SW480 (cell line): ENCODE data around the gene THOC6.

Experiments used
- DNase-seq: peaks from one replicate; pipeline ENCODE4 v3.0.0-alpha.2; 2016; ENCODE audit warnings: low spot score

THOC6 gene

DNA sequence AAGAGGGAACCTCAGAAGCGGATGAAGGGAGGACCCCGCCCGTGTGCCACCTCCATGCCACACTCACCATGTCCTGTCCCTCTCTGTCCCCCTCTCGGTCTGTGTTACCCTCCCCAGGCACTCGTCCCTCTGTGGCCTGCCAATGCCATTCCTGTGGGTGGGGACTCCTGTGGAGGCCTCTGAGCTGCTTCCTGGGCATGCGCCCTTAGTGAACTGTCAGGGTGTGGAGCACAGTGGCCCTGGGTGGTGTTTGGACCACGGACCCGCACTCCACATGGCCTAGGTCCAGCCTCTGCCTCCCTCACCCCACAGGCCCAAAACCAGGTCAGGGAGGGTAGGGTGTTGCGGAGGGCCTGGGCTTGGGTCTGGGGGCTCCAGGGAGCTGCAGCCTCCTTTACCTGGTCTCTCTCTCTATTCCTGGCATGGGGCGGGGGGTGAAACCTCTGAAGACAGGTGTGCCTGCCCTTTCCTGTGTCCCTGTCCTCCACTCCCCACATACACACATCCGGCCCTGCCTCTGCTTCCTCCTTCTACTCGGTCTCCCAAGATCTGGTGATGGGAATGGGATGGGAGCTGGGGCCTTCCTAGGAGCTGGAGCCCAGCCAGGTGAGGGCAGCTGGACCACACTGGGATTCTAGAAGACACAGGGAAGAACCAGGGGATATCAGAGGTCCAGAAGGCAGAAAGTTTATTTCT lies 32.1 kb upstream of the THOC6 start:
- DNase-seq, result peak; percentile 78

DNA sequence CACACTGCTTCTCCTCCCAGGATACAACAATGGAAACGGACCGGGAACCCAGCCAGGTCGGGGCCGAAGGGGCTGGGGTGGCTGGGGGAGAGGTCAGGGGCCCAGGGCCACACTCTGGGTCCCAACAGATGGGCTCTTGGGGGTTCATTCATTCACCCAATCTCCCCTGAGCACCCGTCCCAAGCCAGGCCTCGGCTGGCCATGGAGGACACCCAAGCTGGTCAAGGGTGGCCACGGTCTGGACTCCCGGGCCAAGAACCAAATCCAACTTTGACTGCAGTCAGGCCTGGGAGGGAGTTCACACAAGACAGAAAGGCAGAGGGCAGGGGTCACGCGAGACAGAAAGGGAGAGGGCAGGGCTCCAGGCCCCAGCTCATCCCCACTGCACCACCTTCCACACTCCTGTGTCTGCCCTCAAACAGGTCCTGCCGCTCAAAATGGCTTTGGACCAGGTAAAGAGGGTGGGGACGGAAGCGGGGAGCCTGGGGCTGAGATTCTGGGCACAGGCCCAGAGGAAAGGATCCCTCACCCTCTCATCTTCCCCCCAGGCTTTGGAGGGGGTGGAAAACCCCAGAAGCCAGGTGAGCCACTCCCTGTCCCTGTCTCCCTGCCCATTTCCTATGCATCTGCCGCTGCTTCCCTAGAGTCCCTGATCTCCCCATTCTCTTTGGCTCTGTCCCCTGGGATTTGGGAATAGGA lies 31.3 kb upstream of the THOC6 start:
- no peak for DNase-seq

DNA sequence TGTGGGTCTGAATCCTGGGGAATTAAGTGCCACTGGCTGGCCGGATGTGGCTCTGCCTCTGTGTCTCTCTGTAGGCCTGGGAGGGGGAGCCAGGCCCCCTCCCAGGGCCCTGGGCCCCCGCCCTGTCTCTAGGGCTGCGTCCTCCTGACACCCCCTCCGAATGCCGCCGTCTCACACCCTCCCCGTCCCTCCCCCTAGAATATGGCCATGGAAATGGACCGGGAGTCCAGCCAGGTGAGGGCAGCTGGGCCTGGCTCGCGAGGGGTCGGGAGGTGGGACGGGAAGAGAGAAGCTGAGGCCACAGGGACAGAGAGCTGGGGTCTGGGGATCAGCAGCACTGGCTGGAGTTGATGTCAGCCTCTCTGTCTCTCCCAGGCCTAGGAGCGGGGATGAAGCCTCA lies 27.5 kb upstream of the THOC6 start:
- no peak for DNase-seq

DNA sequence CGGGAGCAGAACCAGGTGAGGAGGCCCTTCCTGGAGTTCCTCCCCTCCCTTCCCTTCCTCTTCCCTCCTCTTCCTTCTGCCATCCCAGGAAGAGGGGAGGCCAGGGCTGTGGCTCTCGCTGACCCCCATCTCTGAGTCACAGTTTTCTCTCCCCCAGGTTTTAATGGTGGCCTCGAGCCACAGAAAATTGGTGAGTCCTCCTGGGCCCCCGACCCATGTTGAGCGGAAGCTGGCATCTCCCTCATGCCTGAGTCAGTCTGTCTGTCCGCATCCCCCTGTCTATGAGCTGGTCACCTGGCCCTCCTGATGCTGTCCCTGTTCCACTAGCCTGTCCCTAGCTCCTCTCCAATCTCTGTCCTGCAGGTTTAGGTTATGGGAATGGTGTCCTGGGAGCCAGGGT lies 23.9 kb upstream of the THOC6 start:
- DNase-seq, result no peak

DNA sequence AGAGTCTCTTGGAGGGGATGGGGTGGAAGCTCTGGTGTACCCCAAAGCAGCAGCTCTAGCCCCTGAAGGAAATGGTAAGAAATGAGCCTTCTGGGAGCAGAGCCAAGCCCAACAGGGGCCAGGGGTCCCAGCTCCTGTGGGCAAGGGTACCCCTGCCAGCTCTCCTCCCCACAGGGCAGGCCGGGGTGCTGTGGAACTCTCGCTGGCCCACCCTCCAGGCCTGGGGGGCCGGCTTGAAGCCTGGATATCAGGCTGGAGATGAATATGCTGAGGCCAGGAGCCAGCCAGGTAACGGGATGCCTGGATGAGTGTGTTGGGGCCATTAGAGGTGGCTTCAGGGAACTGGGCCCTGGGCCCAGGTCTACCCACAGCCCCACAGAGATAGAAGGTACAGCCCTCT lies 23.3 kb upstream of the THOC6 start:
- DNase-seq, result no peak

DNA sequence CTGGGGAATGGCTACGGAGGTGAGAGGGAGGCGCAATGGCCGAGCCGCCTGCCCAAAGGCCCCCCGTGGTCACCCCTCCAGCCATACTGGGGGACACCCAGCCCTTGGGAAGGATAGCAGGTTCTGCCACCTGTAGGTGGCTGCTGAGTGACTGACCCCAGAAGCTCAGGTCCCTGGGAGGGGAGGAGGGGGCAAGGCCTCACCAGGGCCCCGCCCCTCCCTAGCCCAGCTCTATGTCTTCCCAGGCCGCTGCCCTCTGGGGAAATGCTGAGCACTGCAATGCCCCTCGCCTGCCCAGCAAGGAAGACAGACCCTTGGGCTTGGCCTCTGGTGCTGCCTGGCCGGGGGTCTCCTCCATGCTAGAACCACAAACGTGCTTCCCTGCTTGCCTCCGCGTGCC lies 22.5 kb upstream of the THOC6 start:
- DNase-seq, result no peak

DNA sequence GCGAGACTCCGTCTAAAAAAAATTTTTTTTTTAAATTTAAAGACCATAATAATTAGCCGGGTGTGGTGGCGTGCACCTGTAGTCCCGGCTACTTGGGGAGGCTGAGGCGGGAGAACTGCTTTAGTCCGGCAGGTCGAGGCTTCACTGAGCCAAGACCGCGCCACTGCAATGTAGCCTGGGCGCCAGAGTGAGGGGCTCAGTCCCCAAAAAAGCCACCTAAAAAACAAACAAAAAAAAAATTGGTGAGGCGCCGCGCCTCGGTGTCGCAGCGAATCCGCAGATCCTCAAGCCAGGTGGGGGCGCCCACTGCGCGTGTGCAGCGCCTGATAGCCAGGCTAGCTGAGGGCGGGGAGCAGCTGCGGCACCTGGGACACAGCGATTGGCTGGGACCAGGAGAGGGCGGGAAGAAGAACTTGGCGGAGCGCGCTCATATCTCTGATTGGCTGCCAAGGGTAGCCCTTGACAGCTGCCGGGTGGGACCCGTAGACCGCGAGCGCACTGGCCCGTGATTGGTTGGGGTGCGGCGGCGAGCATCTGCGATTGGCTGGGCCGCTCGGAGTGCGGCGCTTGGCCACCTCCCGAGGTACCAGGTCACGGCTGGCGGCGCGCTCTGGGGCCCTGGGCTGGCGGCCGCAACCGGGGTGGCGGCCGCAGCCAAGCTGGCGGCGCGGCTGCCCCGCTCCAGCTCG lies 20.1 kb upstream of the THOC6 start:
- DNase-seq, result peak; percentile 98

DNA sequence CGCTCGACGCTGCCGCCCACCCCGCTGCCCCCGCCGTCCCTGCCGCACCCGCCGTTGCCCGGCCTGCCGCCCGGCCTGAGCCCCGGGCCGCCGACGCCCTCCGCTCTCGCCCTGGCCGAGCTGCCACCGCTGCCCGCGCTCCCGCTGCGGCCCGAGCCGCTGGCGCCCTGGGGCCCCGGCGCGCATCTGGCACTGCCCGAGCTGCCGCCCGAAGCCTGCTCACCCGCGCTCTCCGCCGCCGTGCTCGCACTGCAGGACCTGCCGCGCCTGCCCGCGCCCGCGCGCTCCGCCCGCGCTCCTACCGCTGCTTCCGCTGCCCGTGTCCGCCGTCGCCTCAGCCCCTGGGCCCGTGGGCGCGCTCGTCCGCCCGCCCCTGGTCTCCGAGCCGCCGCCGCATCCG lies 19.5 kb upstream of the THOC6 start:
- DNase-seq, result peak; percentile 68

DNA sequence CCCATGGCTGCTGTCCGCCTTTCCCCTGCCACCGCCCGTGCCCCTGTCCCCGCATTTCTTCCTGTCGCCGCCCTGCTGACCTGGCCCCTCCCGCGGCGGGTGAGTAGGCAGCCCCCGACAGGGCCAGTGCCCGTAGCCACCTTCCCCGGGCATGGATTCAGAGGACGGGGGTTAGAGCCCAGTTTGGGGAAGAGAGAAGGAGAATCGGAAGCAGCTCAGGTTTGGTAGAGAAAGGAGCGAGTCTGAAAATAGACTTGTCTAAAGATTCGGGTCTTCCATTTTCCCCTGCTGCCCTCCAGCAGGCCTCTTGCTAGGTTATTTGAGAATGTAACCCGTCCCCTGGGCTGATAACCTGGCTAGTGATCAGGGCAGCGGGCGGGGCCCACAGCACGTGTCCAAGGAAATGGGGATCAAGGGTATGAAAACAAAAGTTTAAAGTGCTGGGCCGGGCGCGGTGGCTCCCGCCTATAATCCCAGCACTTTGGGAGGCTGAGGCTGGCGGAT lies 19.0 kb upstream of the THOC6 start:
- peak; percentile 76 for DNase-seq

DNA sequence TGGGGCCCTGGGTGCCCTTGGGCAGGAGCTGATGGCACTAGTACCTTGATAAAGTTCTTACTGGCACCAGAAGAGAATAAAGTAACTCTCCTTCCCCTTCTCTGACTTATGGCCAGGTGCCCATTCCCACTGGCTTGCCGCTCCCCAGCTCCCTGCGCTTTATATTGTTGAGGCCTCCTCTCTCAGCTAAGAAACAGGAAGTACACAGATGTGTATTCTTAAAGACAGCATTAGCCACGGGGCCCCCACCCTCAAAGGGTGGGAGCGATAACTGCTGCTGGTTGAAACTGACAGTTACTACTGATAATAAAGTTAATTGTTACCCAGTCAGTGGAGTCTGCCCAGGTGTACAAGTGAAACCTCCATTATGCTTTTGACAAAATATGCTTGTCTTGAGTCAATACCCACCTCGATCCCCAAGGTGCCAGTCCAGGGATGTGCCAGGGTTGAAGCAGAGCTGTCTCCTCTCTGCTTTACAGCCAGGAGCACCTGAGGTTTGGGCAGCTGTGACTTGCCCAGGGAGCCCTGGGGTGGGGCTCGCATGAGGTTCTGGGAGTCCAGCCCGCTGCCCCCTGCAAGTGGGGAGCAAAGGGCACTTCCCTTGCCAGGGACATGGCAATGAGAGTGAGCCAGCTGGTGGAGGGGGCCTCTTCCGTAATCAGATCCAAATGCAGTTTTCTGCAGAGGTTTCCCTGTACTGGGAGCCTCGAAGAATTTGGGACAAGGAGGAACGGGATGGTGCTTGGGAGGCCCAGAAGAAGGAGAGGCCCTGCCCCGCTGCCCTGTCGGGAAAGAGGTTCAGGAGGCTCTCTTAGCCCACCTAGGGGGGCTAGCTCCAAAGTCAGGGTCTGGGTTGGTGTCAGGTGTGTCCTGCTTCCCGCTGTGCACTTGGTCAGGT lies 16.5 kb upstream of the THOC6 start:
- no peak for DNase-seq

DNA sequence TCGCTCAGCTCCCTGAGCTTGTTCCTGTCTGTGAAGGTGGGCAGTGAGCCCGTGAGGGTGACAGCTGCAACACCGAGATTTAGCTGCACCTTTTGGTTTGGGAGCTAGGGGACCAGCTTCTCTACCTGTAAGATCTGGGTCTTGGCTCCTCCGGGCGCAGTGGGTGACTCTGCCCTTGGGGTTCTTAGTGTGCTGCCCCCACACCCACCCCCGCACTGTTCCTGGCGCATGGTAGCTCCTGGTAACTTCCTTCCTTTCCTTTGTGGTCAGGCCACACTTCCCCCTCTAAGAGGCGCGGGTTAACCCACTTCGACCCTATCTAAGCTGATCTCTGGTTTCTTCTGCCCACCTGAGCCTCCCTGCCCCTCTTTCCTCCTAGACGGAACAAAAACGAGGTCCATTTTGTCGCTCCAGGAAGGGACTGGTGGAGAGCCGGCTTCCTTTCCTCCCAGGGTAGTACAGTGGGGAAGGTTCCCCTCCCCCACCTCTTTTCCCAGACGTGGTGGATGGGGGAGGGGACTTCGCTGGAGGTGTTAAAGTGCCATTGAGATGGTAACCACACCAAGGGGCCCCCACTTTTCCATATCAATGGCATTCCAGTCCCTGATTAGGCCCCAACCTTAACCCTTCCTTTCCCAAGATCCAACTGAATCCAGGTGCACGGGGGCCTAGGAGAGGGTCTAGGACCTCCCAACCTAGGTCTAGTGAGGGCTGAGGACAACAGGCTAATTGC lies 15.7 kb upstream of the THOC6 start:
- DNase-seq, result no peak

DNA sequence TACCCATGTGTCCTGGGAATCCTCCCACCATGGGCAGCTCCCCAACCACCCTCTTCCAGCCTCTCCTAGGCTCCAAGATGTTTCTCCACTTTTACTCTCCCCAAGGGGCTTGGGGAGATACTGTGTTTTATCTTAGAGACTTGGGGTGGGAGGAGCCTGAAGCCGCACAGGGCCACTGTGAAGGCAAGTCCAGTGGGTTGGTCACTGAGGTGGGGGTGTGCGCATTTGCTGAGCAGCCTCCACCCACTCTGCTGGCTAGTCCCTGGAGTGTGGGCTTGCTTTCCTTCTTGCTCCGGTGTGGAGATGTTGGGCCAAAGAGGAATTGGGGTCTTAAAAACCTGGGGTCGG lies 15.2 kb upstream of the THOC6 start:
- no peak for DNase-seq

DNA sequence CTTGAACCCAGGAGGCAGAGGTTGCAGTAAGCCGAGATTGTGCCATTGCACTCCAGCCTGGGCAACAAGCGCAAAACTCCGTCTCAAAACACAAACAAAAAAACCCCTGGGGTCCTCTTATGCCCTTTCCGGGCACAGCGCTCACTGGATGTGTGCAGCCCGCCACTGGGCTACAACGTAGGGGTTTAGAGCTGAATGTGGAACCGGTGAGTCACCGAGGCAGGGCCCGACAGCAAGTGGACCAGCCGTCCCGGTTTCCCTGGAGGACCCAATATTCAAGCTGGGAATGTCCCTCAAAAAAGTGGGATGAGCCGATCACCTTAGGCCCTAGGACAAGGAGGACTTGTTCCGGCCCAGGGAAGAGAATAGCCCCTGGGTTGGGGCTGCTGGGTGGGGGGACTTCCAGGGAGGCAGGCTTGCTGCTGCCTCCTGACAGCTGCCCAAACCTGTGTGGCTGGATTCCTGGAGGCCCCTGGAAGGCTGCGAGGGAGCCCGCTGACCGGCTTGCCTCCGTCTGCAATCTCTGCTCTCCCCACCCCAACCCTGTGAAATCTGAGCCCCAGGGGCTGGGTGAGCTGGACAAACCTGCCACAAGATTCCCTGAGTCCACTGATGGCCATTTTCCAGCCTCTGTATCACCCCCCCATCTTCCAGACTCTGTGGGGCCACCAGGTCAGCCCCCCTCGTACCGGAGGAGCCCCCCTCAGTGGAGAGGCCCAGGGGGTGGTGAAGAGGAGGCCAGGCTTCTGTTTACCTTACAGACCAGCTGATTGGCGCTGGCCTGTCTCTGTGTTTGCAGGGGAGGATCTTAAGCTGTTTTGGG lies 14.1 kb upstream of the THOC6 start:
- DNase-seq, result no peak

DNA sequence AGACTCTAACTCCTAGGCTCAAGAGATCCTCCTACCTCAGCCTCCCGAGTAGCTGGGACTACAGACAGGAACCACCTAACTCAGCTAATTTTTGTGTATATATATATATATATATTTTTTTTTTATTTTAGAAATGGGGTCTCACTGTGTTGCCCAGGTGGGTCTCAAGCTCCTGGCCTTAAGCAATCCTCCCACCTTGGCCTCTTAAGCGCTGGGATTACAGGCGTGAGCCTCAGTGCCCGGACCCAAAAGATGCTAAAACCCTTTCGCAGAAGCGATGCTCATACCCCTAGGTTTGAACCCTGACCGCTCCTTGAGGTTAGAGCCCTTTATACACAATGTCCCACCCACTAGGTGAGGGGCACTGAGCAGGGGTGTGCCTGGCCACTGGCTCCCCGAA lies 13.3 kb upstream of the THOC6 start:
- no peak for DNase-seq

DNA sequence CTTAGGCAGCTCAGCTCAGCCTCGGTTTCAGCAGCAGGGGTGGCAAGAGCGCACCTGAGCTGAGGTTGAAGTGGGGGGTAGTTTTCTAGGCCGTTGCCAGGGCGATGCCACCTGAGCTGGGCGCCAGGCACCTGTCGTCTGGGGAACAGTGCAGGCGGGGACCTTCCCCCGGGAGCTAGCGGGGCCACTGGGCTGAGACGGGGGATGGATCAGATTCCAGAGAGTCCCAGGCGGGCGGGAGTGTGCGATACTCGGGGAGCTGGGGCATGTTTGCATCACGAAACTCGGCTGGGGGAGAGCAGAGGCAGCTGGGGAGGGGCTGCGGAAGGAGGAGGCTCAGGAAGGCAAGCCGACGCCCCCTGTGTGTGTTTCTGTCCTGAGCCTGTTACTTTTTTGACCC lies 11.6 kb upstream of the THOC6 start:
- DNase-seq, result no peak

DNA sequence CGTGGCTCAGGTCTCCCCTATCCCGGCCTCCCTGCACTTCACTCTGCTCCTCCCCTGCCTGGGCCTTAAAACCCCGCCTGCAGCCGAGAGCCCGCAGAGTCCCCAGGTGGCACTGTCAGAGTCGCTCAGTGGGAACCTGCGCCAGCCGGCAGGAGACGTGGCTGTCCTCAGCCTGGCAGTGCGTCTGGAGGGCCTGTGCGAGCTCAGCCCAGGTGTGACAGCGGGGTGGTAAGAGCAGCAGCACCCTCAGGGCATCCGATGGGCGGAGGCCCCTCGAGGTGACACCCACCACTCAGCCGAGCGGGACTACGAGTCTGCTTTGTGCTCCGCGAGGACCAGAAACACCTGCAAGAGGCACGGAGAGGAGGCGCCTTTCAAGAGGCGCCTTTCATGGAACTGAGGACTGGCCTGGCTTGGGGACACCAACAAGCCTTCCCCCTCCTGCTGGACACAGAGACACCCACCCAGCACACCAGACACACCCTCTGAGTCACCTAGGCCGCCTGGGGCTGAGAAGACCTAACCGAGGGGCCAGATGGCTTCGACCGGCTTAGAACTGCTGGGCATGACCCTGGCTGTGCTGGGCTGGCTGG lies 10.9 kb upstream of the THOC6 start, which contains the start of gene CLDN9:
Gene CLDN9, plus strand, starts transcription at position 96 of the 593 bp plus-strand sequence. Its CDS starts 440 bp downstream, at position 536.
- peak; percentile 75 for DNase-seq

DNA sequence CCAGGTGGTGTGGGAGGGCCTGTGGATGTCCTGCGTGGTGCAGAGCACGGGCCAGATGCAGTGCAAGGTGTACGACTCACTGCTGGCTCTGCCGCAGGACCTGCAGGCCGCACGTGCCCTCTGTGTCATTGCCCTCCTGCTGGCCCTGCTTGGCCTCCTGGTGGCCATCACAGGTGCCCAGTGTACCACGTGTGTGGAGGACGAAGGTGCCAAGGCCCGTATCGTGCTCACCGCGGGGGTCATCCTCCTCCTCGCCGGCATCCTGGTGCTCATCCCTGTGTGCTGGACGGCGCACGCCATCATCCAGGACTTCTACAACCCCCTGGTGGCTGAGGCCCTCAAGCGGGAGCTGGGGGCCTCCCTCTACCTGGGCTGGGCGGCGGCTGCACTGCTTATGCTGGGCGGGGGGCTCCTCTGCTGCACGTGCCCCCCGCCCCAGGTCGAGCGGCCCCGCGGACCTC lies 10.3 kb upstream of the THOC6 start:
- DNase-seq, result no peak

DNA sequence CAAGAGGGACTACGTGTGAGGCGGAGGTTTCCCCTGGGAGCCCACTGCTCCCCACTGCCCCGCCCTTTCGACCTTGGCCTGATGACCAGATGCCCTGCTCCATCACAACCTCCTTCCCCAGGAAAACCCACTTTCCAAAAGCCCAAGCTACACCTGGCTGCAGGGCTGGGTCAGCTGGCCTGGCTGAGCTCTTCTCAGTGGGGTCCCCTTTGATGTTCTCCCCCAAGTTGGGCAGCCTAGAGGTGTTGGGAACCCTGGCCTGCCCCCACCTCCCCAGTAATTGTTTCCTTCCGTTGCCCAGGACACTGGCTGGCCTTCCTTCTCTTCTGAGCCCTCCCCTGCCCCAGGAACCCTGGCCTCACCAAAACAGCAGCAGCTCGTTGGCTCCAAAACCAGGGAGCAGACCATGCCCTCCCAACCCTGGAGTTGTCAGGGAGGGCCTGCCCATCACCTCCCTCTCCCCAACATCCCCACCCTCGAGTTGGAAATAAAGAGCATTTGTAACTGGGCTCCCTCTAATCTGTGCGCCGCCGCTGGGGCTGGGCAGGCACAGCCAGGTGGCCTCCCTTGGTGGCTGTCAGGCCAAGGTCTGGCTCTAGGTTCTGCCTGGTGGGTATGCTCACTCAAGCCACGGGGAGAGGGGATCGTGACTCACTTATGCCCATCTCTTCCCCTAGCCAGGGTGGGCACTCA lies 9.7 kb upstream of the THOC6 start:
- no peak for DNase-seq

DNA sequence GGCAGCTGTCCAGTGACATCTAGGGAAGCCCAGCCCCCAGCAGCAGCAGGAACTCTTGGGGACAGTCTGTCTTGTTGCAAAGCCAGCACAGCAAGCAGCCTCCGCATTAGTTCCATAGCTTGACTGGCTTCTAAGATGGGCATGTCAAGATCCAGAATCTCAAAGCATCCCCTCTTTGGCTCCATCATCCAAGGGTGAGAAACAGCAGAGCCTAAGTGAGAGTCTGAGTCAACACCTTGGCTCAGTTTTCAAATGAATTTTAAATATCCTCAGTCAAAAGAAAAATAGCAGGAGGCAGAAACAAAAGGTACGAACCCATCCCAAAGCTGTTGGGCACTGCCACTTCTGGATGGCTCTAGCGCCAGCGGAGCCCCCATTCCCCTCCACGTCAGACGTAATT lies 8.9 kb upstream of the THOC6 start:
- no peak for DNase-seq
